ENCODE data around the gene FTO. TPM values are rescaled to one million over a fixed set of nuclear protein-coding genes. Genes with fewer than 3 reads are reported as not detected.

The FTO gene
- total RNA-seq, 1 donor from 2014 or later: 50.2 TPM

DNA sequence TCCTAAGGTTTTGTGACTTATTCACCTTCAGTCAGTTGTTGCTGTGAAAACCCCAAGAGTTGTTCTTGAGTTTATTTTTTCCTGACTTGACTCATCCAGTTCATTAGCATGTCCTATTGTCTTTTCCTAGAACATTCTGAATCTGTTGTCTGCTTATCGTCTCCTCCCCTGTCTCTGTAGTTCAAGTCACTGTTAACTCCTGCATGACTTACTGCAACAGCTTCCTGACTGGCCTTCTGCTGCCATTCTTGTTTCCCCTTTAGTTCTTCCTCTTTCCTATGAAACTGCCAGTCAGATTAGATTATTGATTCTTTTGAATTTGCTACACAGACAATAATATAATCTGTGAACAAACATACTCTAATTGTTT lies 161.5 kb downstream of the FTO start:
- Histone ChIP-seq H3K36me3 (peaks cover 0 to 9% of the 10 kb centered on the region in 2 donors), H3K27ac (no peak overlapping the region), H3K27me3 (no peaks in the 10 kb centered on the region), H3K4me1 (no peaks in the 10 kb centered on the region), H3K9me3 (no peaks in the 10 kb centered on the region), H3K4me3 (no peak overlapping the region)
- TF ChIP-seq, protein P1, sequence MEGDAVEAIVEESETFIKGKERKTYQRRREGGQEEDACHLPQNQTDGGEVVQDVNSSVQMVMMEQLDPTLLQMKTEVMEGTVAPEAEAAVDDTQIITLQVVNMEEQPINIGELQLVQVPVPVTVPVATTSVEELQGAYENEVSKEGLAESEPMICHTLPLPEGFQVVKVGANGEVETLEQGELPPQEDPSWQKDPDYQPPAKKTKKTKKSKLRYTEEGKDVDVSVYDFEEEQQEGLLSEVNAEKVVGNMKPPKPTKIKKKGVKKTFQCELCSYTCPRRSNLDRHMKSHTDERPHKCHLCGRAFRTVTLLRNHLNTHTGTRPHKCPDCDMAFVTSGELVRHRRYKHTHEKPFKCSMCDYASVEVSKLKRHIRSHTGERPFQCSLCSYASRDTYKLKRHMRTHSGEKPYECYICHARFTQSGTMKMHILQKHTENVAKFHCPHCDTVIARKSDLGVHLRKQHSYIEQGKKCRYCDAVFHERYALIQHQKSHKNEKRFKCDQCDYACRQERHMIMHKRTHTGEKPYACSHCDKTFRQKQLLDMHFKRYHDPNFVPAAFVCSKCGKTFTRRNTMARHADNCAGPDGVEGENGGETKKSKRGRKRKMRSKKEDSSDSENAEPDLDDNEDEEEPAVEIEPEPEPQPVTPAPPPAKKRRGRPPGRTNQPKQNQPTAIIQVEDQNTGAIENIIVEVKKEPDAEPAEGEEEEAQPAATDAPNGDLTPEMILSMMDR (IDR thresholded peaks at IDR 0.05): no peak
- intact Hi-C loops (cut with DNase I): no loop called here
- no peak for DNase-seq (ENCODE audit: low spot score in 2 of 2)

DNA sequence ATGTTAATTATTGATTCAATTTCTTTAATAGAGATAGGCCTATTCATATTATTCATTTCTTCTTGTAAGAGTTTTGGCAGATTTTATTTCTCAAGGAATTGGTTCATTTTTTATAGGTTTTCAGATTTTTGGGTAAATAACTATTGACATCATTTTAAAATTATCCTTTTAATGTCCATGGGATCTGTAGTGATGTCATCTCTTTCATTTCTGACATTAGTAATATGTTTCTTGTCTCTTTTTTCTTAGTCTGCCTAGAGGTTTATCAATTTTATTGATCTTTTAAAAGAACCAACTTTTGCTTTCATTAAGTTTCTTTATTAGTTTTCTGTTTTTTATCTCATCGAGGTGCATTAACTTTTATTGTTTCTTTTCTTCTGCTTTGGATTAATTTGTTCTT lies 162.6 kb downstream of the FTO start:
- Histone ChIP-seq H3K4me3 (no peak overlapping the region), H3K36me3 (peaks cover 0 to 12% of the 10 kb centered on the region in 2 donors)

DNA sequence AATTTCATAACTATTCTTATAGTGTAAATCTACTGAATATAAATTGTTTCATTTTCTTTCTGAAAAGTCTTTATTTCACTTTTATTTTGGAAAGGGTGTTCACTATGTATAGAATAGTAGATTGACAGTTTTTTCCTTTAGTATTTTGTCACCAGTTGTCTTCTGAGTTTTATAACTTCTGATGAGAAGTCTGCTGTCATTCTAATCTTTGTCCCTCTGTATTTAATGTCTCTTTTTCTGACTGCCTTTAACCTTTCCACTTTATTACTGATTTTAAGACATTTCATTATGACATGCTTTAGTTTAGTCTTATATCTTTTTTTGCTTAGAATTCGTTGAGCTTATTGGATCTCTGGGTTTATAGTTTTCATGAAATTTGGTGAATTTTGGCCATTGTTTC lies 166.9 kb downstream of the FTO start:
- Histone ChIP-seq H3K27me3 (no peaks in the 10 kb centered on the region), H3K27ac (no peak overlapping the region), H3K4me3 (no peak overlapping the region), H3K9me3 (no peaks in the 10 kb centered on the region), H3K4me1 (no peaks in the 10 kb centered on the region), H3K36me3 (peaks cover 3 to 14% of the 10 kb centered on the region in 2 donors)
- no peak for DNase-seq (ENCODE audit: low spot score in 2 of 2)
- TF ChIP-seq, protein P1 (IDR thresholded peaks at IDR 0.05): no peak
- intact Hi-C loops (cut with DNase I): no loop called here

More for the DNA sequence above, 162.6 kb downstream of the FTO start:
- DNase-seq (ENCODE audit: low spot score in 2 of 2): no peak
- Histone ChIP-seq H3K4me1 (no peaks in the 10 kb centered on the region), H3K27me3 (no peaks in the 10 kb centered on the region), H3K9me3 (no peaks in the 10 kb centered on the region), H3K27ac (no peak overlapping the region)
- TF ChIP-seq, protein P1 (IDR thresholded peaks at IDR 0.05): no peak
- intact Hi-C loops (cut with DNase I): no loop called here

DNA sequence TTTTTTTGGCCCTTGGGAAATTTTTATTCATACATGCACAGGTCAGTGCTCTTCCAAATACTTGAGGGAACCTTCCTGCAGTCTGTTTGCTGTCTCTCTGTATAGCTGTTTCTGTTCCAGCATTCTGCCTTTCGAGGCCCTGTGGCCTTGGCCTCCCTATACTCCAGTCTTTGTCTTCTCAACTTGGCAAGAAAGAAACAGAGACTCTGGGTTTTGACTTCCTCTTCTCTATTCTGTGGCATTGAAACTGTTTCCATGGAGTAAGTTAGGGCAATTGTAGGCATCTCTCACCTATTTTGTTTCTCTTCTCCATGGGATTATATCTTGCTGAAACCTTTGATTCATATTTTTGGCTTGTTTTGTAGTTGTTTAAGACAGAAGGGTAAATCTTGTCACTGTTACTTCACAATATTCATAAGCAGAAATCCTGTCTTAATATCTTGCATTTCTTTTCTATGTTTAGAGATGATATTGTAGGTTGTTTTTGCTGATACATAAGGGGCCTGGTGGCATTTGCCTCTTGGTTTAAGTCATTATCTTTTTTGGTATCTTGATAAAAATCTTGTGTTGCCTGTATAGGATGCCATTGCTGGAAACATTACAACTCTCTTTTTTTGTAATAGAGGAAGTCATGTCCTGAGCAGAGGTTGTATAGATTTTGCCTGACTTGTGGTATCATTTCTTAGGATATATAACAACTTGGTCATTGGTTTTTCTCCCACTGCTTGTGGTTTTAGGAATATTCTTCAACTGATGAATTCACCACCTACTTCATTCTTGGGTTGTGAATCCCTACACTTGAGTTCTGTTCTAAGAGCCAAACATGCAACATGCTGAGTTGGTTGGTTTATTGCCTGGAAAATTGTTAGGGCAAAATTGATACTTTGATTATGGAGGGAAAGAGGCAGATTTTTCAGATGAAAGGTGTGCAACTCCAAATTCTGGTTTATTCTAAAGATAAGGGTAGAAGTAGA lies 168.6 kb downstream of the FTO start:
- Histone ChIP-seq H3K27ac (no peak overlapping the region), H3K27me3 (no peaks in the 10 kb centered on the region), H3K4me1 (no peaks in the 10 kb centered on the region), H3K9me3 (no peaks in the 10 kb centered on the region), H3K4me3 (no peak overlapping the region), H3K36me3 (peaks cover 3 to 14% of the 10 kb centered on the region in 2 donors)
- DNase-seq (ENCODE audit: low spot score in 2 of 2): no peak
- intact Hi-C loops (cut with DNase I): no loop called here
- TF ChIP-seq, protein P1 (IDR thresholded peaks at IDR 0.05): no peak

DNA sequence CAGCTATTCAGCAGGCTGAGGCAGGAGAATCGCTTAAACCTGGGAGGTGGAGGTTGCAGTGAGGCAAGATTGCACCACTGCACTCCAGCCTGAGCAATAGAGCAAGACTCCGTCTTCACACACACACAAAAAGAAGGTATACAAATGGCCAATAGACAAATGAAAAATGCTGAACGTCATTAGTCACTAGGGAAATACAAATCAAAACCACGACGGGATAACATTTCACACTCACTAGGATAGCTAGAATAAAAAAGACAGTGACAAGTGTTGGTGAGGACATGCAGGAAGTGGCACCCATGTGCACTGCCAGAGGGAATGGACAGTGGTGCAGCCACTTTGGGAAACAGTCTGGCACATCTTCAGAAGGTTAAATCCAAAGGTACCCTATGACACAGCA lies 172.9 kb downstream of the FTO start:
- no peak for DNase-seq (ENCODE audit: low spot score in 2 of 2)
- H3K27me3 ChIP-seq: no peaks in the 10 kb centered on the region
- intact Hi-C loops (cut with DNase I): no loop called here
- H3K4me3 ChIP-seq: no peak overlapping the region
- H3K4me1 ChIP-seq: peaks cover 0 to 2% of the 10 kb centered on the region in 2 donors
- peaks cover 10 to 24% of the 10 kb centered on the region in 2 donors for H3K36me3 ChIP-seq
- TF ChIP-seq, protein P1 (IDR thresholded peaks at IDR 0.05): no peak
- H3K27ac ChIP-seq: no peak overlapping the region
- no peaks in the 10 kb centered on the region for H3K9me3 ChIP-seq
